CD14-positive monocyte (primary cell): ENCODE data around the gene USP47. TPM values are rescaled to one million over a fixed set of nuclear protein-coding genes. Genes with fewer than 3 reads are reported as not detected.
A peak's percentile ranks its signal among the peaks of the same experiment; 100 is the strongest.

Source experiments
- DNase-seq, 3 donors: peaks; one replicate each; pipeline ENCODE4 v3.0.0-alpha.2; 2011 to 2022
- H2AFZ ChIP-seq: 2 replicates; pipeline ENCODE4 v1.6.0; 2012; ENCODE audit warnings: mild to moderate bottlenecking, low read depth, low read length, inconsistent platforms; ENCODE audit not compliant: insufficient read depth, poor library complexity, severe bottlenecking
- H3K27ac ChIP-seq, 2 donors: 1 replicate in 1 of 2; 2 replicates in 1 of 2; pipeline ENCODE4 v1.5.1; 2012 to 2013; ENCODE audit warnings: low read length in 2 of 2, control low read depth in 1 of 2, inconsistent platforms in 1 of 2, low read depth in 1 of 2, mild to moderate bottlenecking in 1 of 2
- H3K27me3 ChIP-seq, 2 donors: one replicate each; pipeline versions ENCODE4 v1.6.0 to v1.6.1; 2011 to 2013; ENCODE audit warnings: low read length in 2 of 2; ENCODE audit not compliant: control insufficient read depth in 2 of 2, insufficient read depth in 2 of 2
- H3K36me3 ChIP-seq, 2 donors: replicated peaks in 1 of 2; 1 replicate in 1 of 2; 2 replicates in 1 of 2; pipeline versions ENCODE4 v1.5.1 to v1.6.1; 2012 to 2013; ENCODE audit warnings: low read length in 2 of 2, control low read depth in 1 of 2, inconsistent platforms in 1 of 2, mild to moderate bottlenecking in 1 of 2; ENCODE audit not compliant: insufficient read depth in 2 of 2, control insufficient read depth in 1 of 2
- H3K4me1 ChIP-seq, 2 donors: 1 replicate in 1 of 2; 2 replicates in 1 of 2; pipeline versions ENCODE4 v1.5.1 to v1.6.1; 2012 to 2013; ENCODE audit warnings: low read length in 2 of 2, control low read depth in 1 of 2, inconsistent platforms in 1 of 2, mild to moderate bottlenecking in 1 of 2, moderate library complexity in 1 of 2; ENCODE audit not compliant: insufficient read depth in 2 of 2, control insufficient read depth in 1 of 2
- H3K4me2 ChIP-seq: replicated peaks from 2 replicates; pipeline ENCODE3; 2012; ENCODE audit warnings: low read length, moderate library complexity, mild to moderate bottlenecking; ENCODE audit not compliant: poor library complexity, severe bottlenecking; ENCODE audit errors: extremely low read depth
- H3K4me3 ChIP-seq, 3 experiments: fragments of 200-600 bp in 1 of 3; sonication (generic) in 1 of 3; replicated peaks in 1 of 3; 1 replicate in 2 of 3; 2 replicates in 1 of 3; pipeline ENCODE4 v1.5.1; 2011 to 2013; ENCODE audit warnings: low read length in 3 of 3, mild to moderate bottlenecking in 3 of 3, control low read depth in 2 of 3, low read depth in 2 of 3, inconsistent platforms in 1 of 3, moderate library complexity in 1 of 3
- H3K79me2 ChIP-seq: 2 replicates; pipeline ENCODE4 v1.6.0; 2012; ENCODE audit warnings: mild to moderate bottlenecking, control low read depth, inconsistent platforms, low read length, moderate library complexity; ENCODE audit not compliant: insufficient read depth
- H3K9ac ChIP-seq: 2 replicates; pipeline ENCODE4 v1.6.0; 2017; ENCODE audit warnings: low read length, mild to moderate bottlenecking; ENCODE audit not compliant: insufficient read depth, poor library complexity, severe bottlenecking
- H3K9me3 ChIP-seq, 2 donors: replicated peaks in 1 of 2; 1 replicate in 1 of 2; 2 replicates in 1 of 2; pipeline versions ENCODE4 v1.5.1 to v1.6.1; 2012 to 2013; ENCODE audit warnings: low read length in 2 of 2, control low read depth in 1 of 2; ENCODE audit not compliant: control insufficient read depth in 1 of 2, insufficient read depth in 1 of 2
- H4K20me1 ChIP-seq: 2 replicates; pipeline ENCODE4 v1.6.0; 2012; ENCODE audit warnings: mild to moderate bottlenecking, low read length, control low read depth, moderate library complexity; ENCODE audit not compliant: insufficient read depth
- H3K27ac Mint-ChIP-seq, 7 donors: one replicate each; pipeline ENCODE4 v1.8.0; 2020; ENCODE audit warnings: mild to moderate bottlenecking in 7 of 7, mixed read lengths in 7 of 7, moderate library complexity in 6 of 7, inconsistent platforms in 2 of 7
- H3K27me3 Mint-ChIP-seq, 3 donors: one replicate each; pipeline ENCODE4 v1.8.0; 2021 to 2022; ENCODE audit warnings: low read depth in 3 of 3, mild to moderate bottlenecking in 3 of 3, mixed read lengths in 3 of 3, moderate library complexity in 3 of 3, inconsistent platforms in 1 of 3
- H3K36me3 Mint-ChIP-seq, 2 donors: one replicate each; pipeline ENCODE4 v1.8.0; 2020; ENCODE audit warnings: mixed read lengths in 2 of 2, inconsistent platforms in 1 of 2, mild to moderate bottlenecking in 1 of 2
- H3K4me1 Mint-ChIP-seq: one replicate; pipeline ENCODE4 v1.8.0; 2020; ENCODE audit warnings: mild to moderate bottlenecking, mixed read lengths
- H3K4me3 Mint-ChIP-seq, 2 donors: one replicate each; pipeline ENCODE4 v1.8.0; 2020; ENCODE audit warnings: mild to moderate bottlenecking in 2 of 2, mixed read lengths in 2 of 2, moderate library complexity in 1 of 2
- H3K9me3 Mint-ChIP-seq, 7 donors: one replicate each; pipeline ENCODE4 v1.8.0; 2020 to 2022; ENCODE audit warnings: mixed read lengths in 7 of 7, mild to moderate bottlenecking in 6 of 7, moderate library complexity in 6 of 7, inconsistent platforms in 2 of 7
- CTCF ChIP-seq: fragments of 200-600 bp; IDR thresholded peaks from one replicate; pipeline ENCODE4 v1.8.0; 2022; ENCODE audit warnings: antibody characterized with exemption, mild to moderate bottlenecking
- WGBS: methylation state at CpG from one replicate; pipeline ENCODE4 v1.1.5; 2013; ENCODE audit warnings: missing lambda C conversion rate; ENCODE audit not compliant: insufficient coverage; 5-methylcytosine and 5-hydroxymethylcytosine counted together
- intact Hi-C, 2 donors: fragments of 100-400 bp; cut with micrococcal nuclease; formaldehyde crosslinking; loops; one replicate each; pipeline versions ENCODE4 v1.15.0 to v1.15.1; 2023
- polyA plus RNA-seq, 3 donors: library from polyadenylated mRNA; depleted of rRNA in 1 of 3; unstranded in 2 of 3; stranded (reverse) in 1 of 3; fragments of 300-500 nt in 2 of 3; fragments of >200 nt in 1 of 3; fragmentation: Illumina TruSeq in 2 of 3; gene quantifications; 1 replicate in 2 of 3; 2 replicates in 1 of 3; pipeline ENCODE4 v1.2.3, GENCODE V29; 2012 to 2021

USP47 gene
- polyA plus RNA-seq, 3 donors, result 8.1 to 17.5 (median 10.5) TPM

- H3K36me3 Mint-ChIP-seq, result no peaks in the 10 kb centered on the region
- H3K27me3 Mint-ChIP-seq, result peaks cover 0 to 5% (median 1%) of the 10 kb centered on the region in 3 donors
- no peak overlapping the region for H3K4me3 Mint-ChIP-seq
- peak overlapping the region in 1 of 7 donors; percentile 88 for H3K27ac Mint-ChIP-seq
- no peak overlapping the region for H3K4me2 ChIP-seq
- H3K27ac ChIP-seq, result no peak overlapping the region
- intact Hi-C loops, result no loop called here
- no peak overlapping the region for H2AFZ ChIP-seq
- whole genome bisulfite sequencing, result 94% methylated on average over 6 of the region's 6 CpGs
- H3K9ac ChIP-seq, result no peak overlapping the region
- peaks cover 0 to 11% (median 3%) of the 10 kb centered on the region in 7 donors for H3K9me3 Mint-ChIP-seq
- no peaks in the 10 kb centered on the region for H4K20me1 ChIP-seq
- no peaks in the 10 kb centered on the region for H3K36me3 ChIP-seq
- no peaks in the 10 kb centered on the region for H3K27me3 ChIP-seq
- no peak overlapping the region for H3K4me3 ChIP-seq
- H3K9me3 ChIP-seq, result peaks cover 0 to 7% of the 10 kb centered on the region in 2 donors
- no peaks in the 10 kb centered on the region for H3K79me2 ChIP-seq
- no peak for DNase-seq
- TF ChIP-seq CTCF, result no peak
- peaks cover 7% of the 10 kb centered on the region for H3K4me1 Mint-ChIP-seq
- no peaks in the 10 kb centered on the region for H3K4me1 ChIP-seq
These were observed 140.1 kb downstream of the USP47 start for GRCh38 chr11:11981840-11982239.

- peaks cover 0 to 5% (median 0%) of the 10 kb centered on the region in 3 donors for H3K27me3 Mint-ChIP-seq
- H3K27ac Mint-ChIP-seq, result no peak overlapping the region
- Histone ChIP-seq H3K27me3 (no peaks in the 10 kb centered on the region), H3K4me1 (no peaks in the 10 kb centered on the region), H3K27ac (no peak overlapping the region), H3K9me3 (peaks cover 0 to 7% of the 10 kb centered on the region in 2 donors), H4K20me1 (no peaks in the 10 kb centered on the region), H3K9ac (no peak overlapping the region), H2AFZ (no peak overlapping the region), H3K79me2 (no peaks in the 10 kb centered on the region), H3K4me2 (no peak overlapping the region), H3K36me3 (no peaks in the 10 kb centered on the region), H3K4me3 (no peak overlapping the region)
- no peak for DNase-seq
- H3K4me1 Mint-ChIP-seq, result peaks cover 7% of the 10 kb centered on the region
- no peaks in the 10 kb centered on the region for H3K36me3 Mint-ChIP-seq
- no peak for TF ChIP-seq CTCF
- H3K9me3 Mint-ChIP-seq, result peaks cover 0 to 11% (median 3%) of the 10 kb centered on the region in 7 donors
- no peak overlapping the region for H3K4me3 Mint-ChIP-seq
- intact Hi-C loops, result no loop called here
- 99% methylated on average over 9 of the region's 10 CpGs for WGBS
These were observed 140.7 kb downstream of the USP47 start for GRCh38 chr11:11982461-11982860.
